HG03135 (cell line): ENCODE measurements around the gene TMCC3.

Experiments
- ATAC-seq: cut with Tn5 transposase; IDR thresholded peaks from one replicate; pipeline ENCODE4 v1.9.1; 2021; ENCODE audit warnings: mild to moderate bottlenecking, moderate library complexity; ENCODE audit not compliant: unreplicated experiment

The TMCC3 gene

DNA sequence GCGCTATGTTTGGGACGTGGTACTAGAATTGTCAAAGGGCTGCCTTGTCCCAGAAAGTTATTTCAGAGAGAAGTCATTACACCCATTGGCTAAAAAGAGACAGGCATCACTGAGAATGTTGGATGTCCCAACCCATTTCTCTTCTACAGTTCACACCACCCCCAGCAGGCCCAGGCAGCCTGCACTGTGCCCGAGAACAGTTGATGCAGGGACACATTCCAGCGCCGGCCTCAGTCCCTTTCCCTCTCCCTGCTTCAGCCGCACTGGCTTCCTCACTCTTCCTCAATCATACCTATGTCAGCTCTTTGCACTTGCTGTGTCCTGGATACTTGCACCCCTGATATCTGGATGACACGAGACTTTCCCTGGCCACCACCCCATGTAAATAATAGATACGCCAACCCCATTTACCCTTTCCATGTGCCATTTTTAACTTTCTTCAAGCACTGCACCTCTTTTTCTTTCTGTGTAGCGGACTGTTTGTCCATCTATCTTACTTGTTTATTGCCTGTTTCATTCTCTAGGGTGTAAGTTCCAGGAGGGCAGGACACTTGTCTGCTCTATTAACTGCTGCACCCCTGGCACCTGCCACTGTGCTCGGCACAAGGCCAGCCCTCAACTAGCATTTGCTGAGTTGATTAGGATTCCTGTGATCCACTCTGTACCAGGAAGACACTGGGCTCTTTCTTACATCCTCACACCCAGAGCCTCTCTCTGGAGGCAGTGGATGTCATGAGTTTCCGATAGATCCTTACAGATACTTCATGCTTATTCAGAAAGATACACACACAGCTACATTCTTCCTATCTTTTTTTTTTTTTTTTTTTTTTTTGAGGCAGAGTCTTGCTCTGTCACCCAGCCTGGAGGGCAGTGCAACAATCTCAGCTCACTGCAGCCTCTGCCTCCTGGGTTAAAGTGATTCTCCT lies 114.1 kb downstream of the TMCC3 start:
- ATAC-seq: no peak

DNA sequence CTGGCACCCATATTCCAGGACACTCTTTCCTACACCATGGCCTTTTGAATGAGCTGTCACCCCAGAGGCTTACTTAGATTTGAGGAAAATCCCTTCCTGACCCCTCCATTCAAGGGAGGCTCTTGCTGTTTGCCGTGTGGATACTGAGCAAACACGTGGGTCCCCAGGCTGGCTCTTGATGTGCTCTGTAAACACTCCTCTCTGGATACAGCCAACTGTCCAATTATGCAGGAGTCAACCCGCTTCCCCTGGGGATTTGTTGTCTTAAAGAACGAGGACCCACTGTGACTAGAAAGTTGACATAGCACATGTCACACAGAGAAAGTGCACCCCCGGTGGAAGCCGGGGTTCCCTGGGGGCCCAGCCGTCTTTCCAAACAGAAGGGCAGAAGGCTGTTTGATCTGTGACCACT lies 114.8 kb downstream of the TMCC3 start:
- ATAC-seq: no peak

DNA sequence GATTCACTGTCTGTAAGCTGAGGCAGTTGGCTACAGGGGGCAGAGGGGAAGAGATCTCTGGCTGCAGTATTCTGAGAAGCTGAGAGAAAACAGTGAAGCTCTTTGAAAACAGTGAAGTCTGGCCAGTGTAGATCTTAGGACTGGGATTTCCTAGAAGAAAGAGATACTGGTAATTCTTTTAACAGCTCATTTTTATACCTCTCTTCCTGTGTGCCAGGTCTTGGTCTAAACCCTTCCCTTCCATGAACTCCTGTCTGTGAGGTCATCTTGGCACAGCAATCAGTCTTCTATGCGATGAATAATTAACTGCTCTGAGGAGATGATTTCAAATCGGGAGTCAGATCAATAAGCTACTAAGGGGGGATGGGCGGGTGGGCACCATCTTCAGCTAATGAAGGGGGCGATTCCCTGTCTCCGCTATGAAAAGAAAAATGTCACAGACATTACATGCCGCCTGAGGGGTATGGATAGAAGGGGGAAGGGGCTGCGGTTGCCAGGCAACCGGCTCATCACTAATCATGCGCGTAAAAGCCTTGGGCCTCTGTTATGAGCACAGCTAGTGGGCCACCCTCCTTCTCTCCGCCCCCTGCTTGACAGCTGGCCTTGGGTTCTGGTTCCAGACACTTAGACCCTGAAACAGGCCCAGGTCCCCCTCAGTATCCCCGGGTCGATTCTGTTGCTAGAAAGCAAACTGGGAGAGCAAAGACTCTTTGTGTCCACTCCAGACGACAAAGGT lies 115.4 kb downstream of the TMCC3 start:
- ATAC-seq: no peak

DNA sequence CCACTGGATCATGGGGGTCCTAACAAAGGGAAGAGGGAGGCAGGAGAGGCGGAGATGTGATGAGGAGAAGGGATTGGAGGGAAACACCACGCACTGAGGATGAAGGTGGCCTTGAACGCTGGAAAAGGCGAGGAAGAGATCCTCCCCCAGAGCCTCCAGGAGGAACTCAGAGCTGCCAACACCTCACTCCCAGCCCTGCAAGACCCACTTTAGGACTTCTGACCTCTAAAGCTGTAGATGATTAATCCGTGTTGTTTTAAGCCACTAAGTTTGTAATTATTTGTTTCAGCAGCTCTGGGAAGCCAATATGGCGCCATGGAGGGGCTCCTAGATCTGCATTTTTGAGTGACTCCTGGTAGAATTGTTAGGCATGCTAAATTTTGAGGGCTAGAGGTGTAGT lies 116.1 kb downstream of the TMCC3 start:
- ATAC-seq: no peak

DNA sequence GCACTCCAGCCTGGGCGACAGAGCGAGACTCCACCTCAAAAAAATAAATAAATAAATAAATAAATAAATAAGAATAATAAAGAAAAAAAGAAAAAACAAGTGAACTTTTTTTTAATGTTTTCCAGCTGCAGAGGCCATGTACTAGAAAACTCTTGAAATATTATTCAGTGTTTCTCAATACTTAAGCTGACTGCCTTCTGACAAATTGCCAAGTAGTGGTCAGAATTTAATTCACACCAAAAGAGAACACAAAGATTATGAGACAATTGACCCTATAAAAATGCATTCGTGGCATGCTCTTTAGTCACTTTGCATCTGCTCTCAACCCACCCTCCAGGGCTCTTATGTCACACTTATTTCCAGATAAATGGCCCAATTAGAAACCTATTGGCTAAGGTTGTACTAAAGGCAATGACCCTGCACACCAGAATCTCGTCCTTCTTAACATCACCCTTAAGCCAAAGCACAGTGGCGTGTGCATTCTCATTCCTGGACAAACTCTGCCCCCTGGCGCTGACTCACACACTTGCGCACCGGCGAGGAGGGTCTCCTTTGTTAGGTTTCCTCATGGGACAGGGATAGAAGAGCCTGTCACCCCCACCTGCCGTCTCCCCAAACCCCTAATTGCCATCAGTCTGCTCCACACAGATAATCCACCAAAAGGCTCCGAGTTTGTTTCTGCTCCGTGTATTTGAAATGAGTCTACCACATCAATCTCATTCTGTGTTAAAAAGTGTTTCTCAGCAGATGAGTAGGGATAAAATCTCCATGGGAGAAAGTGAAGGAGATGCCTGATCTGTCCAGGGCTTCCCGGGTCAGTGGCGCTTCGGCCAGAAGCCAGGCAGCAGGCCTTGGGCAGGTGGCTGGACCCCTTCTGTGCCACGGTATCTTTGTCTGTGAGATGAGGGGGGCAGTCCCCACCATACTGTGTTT lies 117.6 kb downstream of the TMCC3 start:
- no peak for ATAC-seq

DNA sequence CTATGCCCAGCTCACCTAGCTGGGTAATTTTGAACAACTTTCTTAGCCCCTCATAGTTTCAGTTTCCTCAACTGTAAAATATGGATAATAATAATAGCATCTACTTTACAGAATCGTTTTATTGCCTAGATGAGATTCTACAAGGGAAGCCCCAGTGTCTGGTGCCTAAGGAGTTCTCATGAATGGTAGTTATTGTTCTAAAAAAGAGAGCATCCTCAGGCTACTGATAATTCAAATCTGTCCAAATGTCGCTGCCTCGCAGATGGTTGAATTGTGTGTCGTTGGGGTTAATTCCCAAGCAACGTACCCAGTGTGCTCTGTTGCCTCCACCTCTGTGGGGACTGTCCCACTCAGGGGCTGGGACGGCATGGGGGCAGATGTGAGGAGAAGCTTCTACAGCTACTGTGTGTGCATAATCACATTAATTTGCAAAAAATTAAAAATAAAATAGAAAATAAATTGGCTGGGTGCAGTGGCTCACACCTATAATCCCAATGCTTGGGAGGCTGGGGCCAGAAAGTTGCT lies 119.1 kb downstream of the TMCC3 start:
- ATAC-seq: no peak

DNA sequence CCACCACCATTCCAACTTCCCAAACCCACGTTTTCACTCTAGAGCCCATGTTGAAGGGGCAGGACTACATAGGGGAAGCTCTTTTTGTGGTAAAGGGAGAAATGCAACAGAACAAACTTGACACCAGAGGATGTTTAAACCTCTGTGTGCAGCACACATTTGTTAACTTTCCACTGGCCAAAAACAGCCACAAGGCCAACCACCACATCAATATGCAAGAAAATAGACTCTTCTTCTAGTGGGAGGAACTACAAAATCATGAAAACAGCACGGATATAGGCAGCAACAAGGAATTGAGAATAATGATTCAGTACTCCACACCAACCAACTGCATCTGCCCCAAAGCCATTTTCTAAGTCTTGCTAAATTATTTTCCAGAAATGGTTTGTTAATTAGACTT lies 124.4 kb downstream of the TMCC3 start:
- no peak for ATAC-seq
